Kidney (tissue), 14 donors: Measurements from ENCODE around the gene P2RX1. TPM values are rescaled to one million over a fixed set of nuclear protein-coding genes. Genes with fewer than 3 reads are reported as not detected.

Source experiments
- DNase-seq, 5 donors: peaks; one replicate each; pipeline ENCODE4 v3.0.0-alpha.2; 2013 to 2020
- FAIRE-seq: peaks from 2 replicates; lab custom pipeline; 2012; peaks lifted over from hg19 to GRCh38; lab: Jason Lieb, UNC
- H3K27ac ChIP-seq, 2 donors: one replicate each; pipeline ENCODE4 v1.7.0; 2013; ENCODE audit warnings: low read depth in 2 of 2, low read length in 2 of 2, inconsistent platforms in 1 of 2
- H3K27me3 ChIP-seq: one replicate; pipeline ENCODE4 v1.7.1; 2013; ENCODE audit warnings: low read length, inconsistent platforms; ENCODE audit not compliant: control insufficient read depth, insufficient read depth
- H3K36me3 ChIP-seq, 3 donors: one replicate each; pipeline versions ENCODE4 v1.7.0 to v1.7.1; 2013; ENCODE audit warnings: low read length in 3 of 3, control low read depth in 1 of 3, inconsistent platforms in 1 of 3; ENCODE audit not compliant: insufficient read depth in 3 of 3, control insufficient read depth in 2 of 3
- H3K4me1 ChIP-seq, 3 donors: one replicate each; pipeline versions ENCODE4 v1.7.0 to v1.7.1; 2013; ENCODE audit warnings: low read length in 3 of 3, inconsistent platforms in 1 of 3, low read depth in 1 of 3; ENCODE audit not compliant: control insufficient read depth in 2 of 3, insufficient read depth in 2 of 3
- H3K4me3 ChIP-seq, 3 donors: one replicate each; pipeline versions ENCODE4 v1.7.0 to v1.8.1; 2013; ENCODE audit warnings: low read length in 3 of 3, control low read depth in 1 of 3, inconsistent platforms in 1 of 3
- H3K9ac ChIP-seq, 3 donors: one replicate each; pipeline versions ENCODE4 v1.7.0 to v1.7.1; 2013; ENCODE audit warnings: low read length in 3 of 3, control low read depth in 1 of 3, inconsistent platforms in 1 of 3
- H3K9me3 ChIP-seq, 3 donors: one replicate each; pipeline versions ENCODE4 v1.7.0 to v1.7.1; 2013; ENCODE audit warnings: low read length in 3 of 3, control low read depth in 1 of 3, inconsistent platforms in 1 of 3; ENCODE audit not compliant: control insufficient read depth in 2 of 3, insufficient read depth in 1 of 3
- intact Hi-C: fragments of 100-400 bp; cut with DNase I; formaldehyde crosslinking; loops from one replicate; pipeline ENCODE4 v1.11.1; 2022
- polyA plus RNA-seq: library from polyadenylated mRNA; stranded (reverse); fragments of 350-450 nt; fragmentation: Illumina TruSeq; extraction: RNeasy Lipid Tissue Mini Kit (QIAGEN cat#74804); gene quantifications from one replicate; pipeline ENCODE4 v1.2.3, GENCODE V29; 2014; ENCODE audit warnings: low read depth, low replicate concordance; ENCODE audit not compliant: insufficient read depth
- total RNA-seq: library from RNA; stranded (reverse); fragmentation: NEBNext Ultra II Directional; extraction: Animal tissue kit (Norgen Biotek cat#: 25700); gene quantifications from one replicate; pipeline ENCODE4 v1.2.1, GENCODE V29; 2021
- TF ChIP-seq, protein P1 (sequence below): IDR thresholded peaks from 3 replicates; pipeline ENCODE4 v1.5.1; 2012; ENCODE audit warnings: mild to moderate bottlenecking, moderate library complexity, borderline replicate concordance; ENCODE audit not compliant: insufficient read depth; ENCODE audit errors: extremely low read depth
- donor health status: control.
- donor health status: control.
- donor health status: control.
- donor health status: control.
- donor health status: control.
- donor health status: DM: yes; HTN: yes; CAD: no.
- donor health status: Normal renal cell carcinoma (clear cell type).

Gene P2RX1
- total and polyA plus RNA-seq, 2 donors from 2014 or later, result 3.1 to 11.2 TPM

DNA sequence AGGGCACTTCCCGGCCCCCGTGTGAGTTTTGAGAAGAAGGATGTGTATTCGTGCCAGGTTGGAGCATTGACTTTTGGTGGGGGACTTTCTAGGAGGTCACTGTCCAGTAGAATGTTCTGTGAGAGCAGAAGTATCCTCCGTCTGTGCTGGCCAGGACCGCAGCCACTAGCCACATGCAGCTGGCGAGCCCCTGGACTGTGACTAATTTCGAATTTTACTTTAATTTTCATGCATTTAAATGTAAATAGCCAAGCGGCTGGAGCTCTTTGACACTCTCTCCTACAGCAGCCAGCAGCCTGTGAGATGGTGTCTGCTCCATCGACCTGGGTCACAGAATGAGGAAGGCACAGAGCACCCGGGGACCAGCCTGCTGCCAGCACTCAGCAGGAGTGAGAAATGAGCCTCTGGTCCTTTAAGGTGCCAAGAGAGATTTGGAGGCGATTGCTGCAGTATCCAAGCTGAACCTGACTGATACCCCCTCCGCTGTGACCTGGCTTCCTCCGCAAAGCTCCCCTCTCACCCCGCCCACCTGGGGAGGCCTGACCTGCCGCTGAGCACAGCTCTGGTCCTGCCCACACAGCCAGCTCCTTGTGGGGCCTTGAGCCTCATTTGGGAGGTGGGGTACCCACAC lies 40.2 kb upstream of the P2RX1 start:
- Histone ChIP-seq H3K27ac (no peak overlapping the region), H3K4me3 (no peak overlapping the region), H3K9ac (no peak overlapping the region), H3K9me3 (no peaks in the 10 kb centered on the region), H3K36me3 (no peaks in the 10 kb centered on the region), H3K27me3 (no peaks in the 10 kb centered on the region), H3K4me1 (no peaks in the 10 kb centered on the region)
- intact Hi-C loops, result no loop called here
- DNase-seq (no peak), FAIRE-seq (no peak)
- TF ChIP-seq, protein P1, sequence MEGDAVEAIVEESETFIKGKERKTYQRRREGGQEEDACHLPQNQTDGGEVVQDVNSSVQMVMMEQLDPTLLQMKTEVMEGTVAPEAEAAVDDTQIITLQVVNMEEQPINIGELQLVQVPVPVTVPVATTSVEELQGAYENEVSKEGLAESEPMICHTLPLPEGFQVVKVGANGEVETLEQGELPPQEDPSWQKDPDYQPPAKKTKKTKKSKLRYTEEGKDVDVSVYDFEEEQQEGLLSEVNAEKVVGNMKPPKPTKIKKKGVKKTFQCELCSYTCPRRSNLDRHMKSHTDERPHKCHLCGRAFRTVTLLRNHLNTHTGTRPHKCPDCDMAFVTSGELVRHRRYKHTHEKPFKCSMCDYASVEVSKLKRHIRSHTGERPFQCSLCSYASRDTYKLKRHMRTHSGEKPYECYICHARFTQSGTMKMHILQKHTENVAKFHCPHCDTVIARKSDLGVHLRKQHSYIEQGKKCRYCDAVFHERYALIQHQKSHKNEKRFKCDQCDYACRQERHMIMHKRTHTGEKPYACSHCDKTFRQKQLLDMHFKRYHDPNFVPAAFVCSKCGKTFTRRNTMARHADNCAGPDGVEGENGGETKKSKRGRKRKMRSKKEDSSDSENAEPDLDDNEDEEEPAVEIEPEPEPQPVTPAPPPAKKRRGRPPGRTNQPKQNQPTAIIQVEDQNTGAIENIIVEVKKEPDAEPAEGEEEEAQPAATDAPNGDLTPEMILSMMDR, result no peak

DNA sequence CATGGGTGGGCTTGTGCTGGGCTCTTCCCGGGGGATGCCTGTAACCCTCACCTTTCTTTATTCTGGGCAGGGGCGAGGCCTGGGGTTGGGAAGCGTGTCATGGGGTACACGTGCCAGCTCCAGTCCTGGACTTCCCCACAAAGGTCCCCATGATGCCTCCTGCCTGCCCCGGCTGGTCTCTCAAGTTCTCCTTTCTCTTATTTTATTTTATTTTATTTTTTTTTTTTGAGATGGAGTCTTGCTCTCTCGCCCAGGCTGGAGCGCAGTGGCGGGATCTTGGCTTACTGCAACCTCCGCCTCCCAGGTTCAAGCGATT lies 39.4 kb upstream of the P2RX1 start:
- TF ChIP-seq, protein P1, result no peak
- Histone ChIP-seq H3K4me1 (no peaks in the 10 kb centered on the region), H3K4me3 (no peak overlapping the region), H3K27me3 (no peaks in the 10 kb centered on the region), H3K36me3 (no peaks in the 10 kb centered on the region), H3K9me3 (no peaks in the 10 kb centered on the region), H3K27ac (no peak overlapping the region), H3K9ac (no peak overlapping the region)
- FAIRE-seq, result no peak
- DNase-seq, result no peak
- intact Hi-C loops, result no loop called here

DNA sequence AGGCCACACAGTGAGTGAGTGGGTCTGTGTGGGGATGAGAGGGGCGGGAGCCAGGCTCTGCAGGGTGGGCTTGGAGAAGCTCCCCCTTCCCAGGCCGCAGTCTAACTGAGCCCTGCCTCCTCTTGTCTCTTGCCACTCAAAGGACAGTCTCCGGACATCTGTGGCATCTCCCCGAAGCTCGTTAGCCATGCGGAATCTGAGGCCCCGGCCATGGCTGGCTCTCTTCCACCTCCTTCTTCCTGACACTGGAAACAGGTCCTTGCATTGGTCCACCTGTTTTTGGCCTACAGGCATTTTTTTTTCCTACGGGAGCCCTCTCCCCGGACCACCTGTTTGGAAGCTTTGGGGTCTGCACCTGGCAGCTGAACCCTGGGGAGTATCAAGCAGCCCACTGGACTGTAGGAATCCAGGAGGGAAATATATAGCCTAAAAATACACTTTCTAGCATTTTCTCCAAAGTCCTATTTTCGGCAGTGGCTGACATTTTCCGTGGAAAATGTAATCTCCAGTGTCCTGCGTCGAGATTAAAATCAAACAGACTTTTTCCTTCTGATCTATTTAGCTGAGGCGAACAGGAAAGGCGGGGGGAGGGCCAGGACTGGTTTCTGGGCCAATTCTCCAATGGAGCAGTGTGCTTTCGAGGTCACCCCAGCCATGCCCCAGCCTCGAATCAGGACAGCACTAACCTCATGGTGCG lies 38.9 kb upstream of the P2RX1 start:
- DNase-seq (no peak), FAIRE-seq (no peak)
- Histone ChIP-seq H3K9ac (no peak overlapping the region), H3K4me1 (no peaks in the 10 kb centered on the region), H3K27ac (peak overlapping the region in 1 of 2 donors; percentile 3), H3K27me3 (no peaks in the 10 kb centered on the region), H3K36me3 (no peaks in the 10 kb centered on the region), H3K9me3 (no peaks in the 10 kb centered on the region), H3K4me3 (no peak overlapping the region)
- TF ChIP-seq, protein P1, result no peak
- intact Hi-C loops, result no loop called here
